ENCODE measurements around the gene ACTA2.

ACTA2 gene

DNA sequence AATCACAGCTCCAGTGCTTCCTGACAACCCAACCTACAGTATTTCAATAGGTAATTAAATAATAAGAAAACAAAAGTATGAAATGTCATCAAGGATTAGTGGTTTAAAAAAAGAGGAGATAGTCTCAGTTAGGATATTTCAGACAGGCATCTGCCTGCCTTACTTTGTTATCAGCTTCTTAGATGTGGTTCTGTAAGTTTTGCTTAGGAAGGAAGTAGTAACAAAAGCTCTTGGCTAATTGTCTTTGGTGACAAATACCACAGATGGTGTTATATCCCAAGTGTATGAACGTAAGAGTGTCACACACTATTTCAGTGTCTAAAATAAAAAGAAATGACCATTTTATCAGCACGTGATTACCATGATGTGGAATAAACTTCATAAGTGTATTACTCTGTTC, 9.8 kb upstream of the ACTA2 start:
- CTCF ChIA-PET: interaction anchor here (0.8 to 0.9 kb wide), 3 partner anchors 10 to 13 kb away, joined by 3 read pairs; no protein-coding TSS in a partner anchor
- TF ChIP-seq CTCF (IDR thresholded peaks at IDR 0.05; ENCODE audit: control extremely low read depth, extremely low read depth, low read depth, missing control alignments): no peak
- POLR2A ChIA-PET: no interaction called here
- DNase-seq (ENCODE audit: extremely low spot score): no peak

GRCh38 chr10:88961266-88961665, 8.7 kb upstream of the ACTA2 start:
- POLR2A ChIA-PET: no interaction called here
- DNase-seq (ENCODE audit: extremely low spot score): no peak
- CTCF ChIA-PET: interaction anchor here (0.8 to 1.8 kb wide), 4 partner anchors 18 to 29 kb away, joined by 3 to 8 read pairs (median 5); no protein-coding TSS in a partner anchor
- TF ChIP-seq CTCF (IDR thresholded peaks at IDR 0.05; ENCODE audit: control extremely low read depth, extremely low read depth, low read depth, missing control alignments): no peak

- TF ChIP-seq CTCF (IDR thresholded peaks at IDR 0.05; ENCODE audit: control extremely low read depth, extremely low read depth, low read depth, missing control alignments): no peak
- DNase-seq (ENCODE audit: extremely low spot score): no peak
- ChIA-PET CTCF (interaction anchor here (0.8 to 1.8 kb wide), 7 partner anchors 12 to 62 kb away, joined by 3 to 8 read pairs (median 4); no protein-coding TSS in a partner anchor), POLR2A (no interaction called here)
Measured at GRCh38 chr10:88960802-88961201, 8.2 kb upstream of the ACTA2 start.

- no peak for DNase-seq (ENCODE audit: extremely low spot score)
- ChIA-PET POLR2A (no interaction called here), CTCF (interaction anchor here (1.1 to 2.2 kb wide), 7 partner anchors 10 to 124 kb away, joined by 3 to 8 read pairs (median 6); no protein-coding TSS in a partner anchor)
- TF ChIP-seq CTCF (IDR thresholded peaks at IDR 0.05; ENCODE audit: control extremely low read depth, extremely low read depth, low read depth, missing control alignments): no peak
Measured at GRCh38 chr10:88958721-88959120, 6.1 kb upstream of the ACTA2 start.

- ChIA-PET POLR2A (no interaction called here), CTCF (interaction anchor here (1.7 to 2.2 kb wide), 6 partner anchors 9 to 123 kb away, joined by 4 to 8 read pairs (median 7); no protein-coding TSS in a partner anchor)
- no peak for DNase-seq (ENCODE audit: extremely low spot score)
- no peak for TF ChIP-seq CTCF (IDR thresholded peaks at IDR 0.05; ENCODE audit: control extremely low read depth, extremely low read depth, low read depth, missing control alignments)
Measured at GRCh38 chr10:88957381-88957780, 4.8 kb upstream of the ACTA2 start.

DNA sequence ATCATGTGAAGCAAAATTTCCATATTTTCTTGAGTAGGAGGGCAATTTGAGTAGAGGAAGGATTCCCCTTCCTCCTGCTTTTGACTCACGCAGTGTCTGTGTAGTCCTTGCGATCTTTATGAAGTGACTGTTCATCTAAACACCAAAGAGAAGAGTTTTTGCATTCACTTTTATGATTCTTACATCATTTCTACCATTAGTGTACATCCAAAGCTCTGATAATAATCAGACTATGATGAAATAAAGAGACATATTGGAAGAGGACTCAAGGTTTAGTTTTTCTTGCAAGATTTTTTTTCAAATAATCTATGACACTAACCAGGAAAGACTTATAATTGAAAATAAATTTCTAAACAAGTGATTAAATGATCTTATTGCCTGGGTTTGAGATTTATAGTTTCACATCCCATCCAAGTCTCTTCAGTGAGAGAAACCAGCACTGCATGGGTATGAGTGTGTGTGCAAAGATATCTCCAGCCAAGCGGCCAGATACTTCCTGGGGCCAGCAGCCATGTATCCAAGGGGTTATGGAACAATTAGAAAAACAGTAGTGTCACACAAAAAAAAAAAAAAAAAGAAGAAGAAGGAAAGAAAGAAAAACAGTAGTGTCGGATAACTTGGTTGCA, 2.0 kb upstream of the ACTA2 start:
- no peak for DNase-seq (ENCODE audit: extremely low spot score)
- CTCF ChIA-PET: interaction anchor here (1.0 to 2.4 kb wide), 4 partner anchors 10 to 264 kb away, joined by 3 to 6 read pairs (median 4); no protein-coding TSS in a partner anchor
- no peak for TF ChIP-seq CTCF (IDR thresholded peaks at IDR 0.05; ENCODE audit: control extremely low read depth, extremely low read depth, low read depth, missing control alignments)
- POLR2A ChIA-PET: no interaction called here
